GM21825 (cell line): ENCODE measurements around the gene C3orf80.
"Not testable (repeated sequence)": the region's sequence is repeated elsewhere in the genome, so short reads cannot be mapped to it uniquely, and the experiment has no call there.

Source experiments
- ATAC-seq: cut with Tn5 transposase; IDR thresholded peaks from one replicate; pipeline ENCODE4 v1.9.1; 2021; ENCODE audit warnings: mild to moderate bottlenecking, moderate library complexity; ENCODE audit not compliant: unreplicated experiment

C3orf80 gene

DNA sequence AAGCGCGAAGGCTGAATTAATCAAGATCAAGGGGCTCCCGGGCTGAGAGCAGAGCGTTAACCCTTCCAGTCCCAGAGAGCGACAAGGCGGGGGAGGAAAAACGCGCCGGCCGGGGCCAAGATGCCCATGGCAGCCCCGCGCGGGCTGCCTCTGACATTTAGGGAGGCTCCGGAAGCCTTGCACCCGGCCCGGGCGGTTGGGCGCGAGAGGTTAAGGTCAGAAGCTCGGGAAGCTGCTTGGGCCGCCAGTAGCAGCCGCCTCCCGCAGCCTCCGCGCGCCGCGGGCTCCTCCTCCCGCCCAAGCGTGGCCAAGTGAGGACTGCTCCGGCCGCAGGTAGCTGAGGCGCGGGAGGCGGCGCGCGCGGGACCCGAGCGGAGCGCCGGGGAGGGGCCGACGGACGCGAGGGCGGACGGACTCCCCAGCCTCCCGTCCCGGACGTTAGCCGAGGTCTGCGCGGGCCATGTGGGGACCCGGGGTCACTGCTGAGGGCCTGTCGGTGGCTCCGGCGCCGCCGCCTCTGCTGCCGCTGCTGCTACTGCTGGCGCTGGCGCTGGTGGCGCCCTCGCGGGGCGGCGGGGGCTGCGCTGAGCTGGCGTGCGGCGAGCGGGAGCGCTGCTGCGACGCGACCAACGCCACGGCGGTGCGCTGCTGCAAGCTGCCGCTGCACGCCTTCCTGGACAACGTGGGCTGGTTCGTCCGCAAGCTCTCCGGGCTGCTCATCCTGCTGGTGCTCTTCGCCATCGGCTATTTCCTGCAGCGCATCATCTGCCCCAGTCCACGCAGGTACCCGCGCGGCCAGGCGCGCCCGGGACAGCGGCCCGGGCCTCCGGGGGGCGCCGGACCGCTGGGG lies at the start of gene C3orf80:
TSS of gene C3orf80 (plus strand) at position 247 of the 850 bp plus-strand sequence. CDS start at position 461, 214 bp downstream.
- ATAC-seq: peak; percentile 77

DNA sequence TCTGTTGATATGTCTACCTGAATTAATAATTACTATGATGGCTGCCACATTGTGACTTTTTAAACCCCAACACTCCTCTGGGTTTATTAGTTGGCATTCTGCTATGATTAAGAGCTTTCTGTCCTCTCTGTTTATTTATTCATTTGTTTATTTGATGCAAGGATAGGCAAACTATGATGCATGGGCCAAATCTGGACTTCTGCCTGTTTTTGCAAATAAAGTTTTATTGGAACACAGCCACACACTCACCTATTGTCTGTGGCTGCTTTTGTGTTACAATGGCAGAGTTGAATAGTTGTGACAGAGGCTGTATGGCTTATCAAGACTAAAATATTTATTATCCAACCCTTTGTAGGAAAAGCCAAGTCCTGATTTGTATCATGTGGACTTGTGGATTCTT lies 48.3 kb upstream of the C3orf80 start:
- no peak for ATAC-seq

DNA sequence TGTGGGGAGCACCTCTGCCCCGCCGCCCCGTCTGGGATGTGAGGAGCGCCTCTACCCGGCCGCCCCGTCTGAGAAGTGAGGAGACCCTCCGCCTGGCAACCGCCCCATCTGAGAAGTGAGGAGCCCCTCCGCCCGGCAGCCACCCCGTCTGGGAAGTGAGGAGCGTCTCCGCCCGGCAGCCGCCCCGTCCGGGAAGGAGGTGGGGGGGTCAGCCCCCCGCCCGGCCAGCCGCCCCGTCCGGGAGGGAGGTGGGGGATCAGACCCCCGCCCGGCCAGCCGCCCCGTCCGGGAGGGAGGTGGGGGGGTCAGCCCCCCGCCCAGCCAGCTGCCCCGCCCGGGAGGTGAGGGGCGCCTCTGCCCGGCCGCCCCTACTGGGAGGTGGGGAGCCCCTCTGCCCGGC lies 46.6 kb upstream of the C3orf80 start:
- ATAC-seq: not testable (repeated sequence)

DNA sequence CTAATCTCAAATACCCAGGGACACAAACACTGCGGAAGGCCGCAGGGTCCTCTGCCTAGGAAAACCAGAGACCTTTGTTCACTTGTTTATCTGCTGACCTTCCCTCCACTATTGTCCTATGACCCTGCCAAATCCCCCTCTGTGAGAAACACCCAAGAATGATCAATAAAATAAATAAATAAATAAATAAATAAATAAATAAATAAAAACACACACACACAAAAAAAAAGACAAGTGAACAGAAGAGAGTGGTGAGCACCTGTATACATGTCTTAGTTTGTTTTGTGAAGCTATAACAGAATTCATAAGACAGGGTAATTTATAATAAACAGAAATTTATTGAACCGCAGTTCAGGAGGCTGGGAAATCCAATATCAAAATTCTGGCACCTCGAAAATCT lies 45.8 kb upstream of the C3orf80 start:
- not testable (repeated sequence) for ATAC-seq

DNA sequence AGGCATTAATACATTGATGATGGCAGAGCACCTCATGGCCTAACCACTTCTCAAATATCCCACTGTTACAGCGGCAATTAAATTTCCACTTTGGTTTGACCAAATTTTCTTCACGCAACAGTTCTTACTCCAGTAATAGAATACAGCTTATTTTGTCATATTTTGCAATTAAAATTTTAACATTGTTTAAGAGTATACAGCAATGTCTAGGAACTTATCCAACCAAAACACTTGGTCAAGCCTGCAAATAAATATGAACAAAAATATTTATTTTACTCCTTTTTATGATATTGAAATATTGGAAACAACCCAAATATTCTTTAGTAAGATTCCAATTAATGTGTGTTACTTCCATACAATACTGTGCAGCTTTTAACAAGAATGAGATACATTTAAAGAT lies 45.3 kb upstream of the C3orf80 start:
- ATAC-seq: no peak

DNA sequence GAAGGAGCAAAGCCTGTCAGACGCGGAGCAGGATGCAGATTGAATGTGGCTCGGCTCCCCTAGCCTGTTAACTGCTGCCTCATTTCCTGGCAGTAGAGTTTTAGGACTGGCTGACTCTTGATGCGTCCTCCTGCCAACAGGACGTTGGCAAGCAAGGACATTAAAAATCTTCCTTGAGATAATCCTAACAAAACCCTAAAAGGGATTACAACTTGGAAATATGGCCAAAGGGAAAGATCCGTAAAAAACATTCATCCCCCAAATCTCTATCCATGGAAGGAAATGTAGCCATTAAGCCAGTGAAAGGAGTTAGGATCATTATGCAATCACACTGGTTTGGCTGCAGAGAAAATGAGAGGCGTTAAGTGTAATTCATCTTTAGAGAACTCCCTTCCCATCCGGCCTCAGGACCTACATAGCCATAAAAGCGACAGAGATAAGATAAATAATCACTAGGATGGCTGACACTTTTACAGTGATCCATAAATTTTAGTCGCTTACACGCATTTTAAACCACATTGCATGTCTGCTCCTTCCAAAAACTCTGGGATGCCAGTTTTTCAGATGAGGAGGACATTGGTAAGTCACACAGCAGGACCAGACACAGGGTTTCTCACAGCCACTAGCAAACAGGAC lies 44.5 kb upstream of the C3orf80 start:
- no peak for ATAC-seq

DNA sequence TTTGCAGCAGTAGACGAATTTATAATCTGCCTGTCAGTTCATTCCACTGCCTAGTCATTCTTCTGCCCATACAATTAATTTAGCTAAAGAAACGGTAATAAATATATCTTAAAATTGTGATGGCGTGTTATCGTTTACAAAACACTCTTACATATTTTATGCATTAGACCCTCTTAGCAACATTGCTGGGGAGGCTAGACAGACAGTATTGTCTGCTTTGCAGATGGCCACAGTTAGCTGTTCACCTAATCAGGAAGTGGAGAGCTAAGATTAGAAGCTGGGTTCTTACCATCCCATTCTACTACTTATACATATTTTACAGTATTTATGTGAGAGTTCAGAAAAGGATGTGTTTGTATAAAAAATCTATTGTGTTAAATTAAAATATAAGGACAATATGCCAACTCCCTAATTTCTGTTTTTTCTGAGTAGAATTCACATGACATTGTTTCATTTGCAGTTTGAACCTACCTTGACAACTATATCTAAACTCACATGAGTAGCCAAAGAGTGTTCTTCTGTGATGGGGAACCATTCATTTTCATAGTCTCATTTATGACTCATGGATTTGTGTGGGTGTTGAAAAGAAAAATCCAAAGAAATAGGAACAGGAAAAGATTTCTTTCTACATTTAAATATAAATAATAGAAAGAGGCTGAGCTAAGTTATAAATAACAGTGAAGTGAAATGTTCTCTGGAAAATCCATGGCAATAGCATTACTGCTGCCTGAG lies 41.7 kb upstream of the C3orf80 start:
- ATAC-seq: no peak

DNA sequence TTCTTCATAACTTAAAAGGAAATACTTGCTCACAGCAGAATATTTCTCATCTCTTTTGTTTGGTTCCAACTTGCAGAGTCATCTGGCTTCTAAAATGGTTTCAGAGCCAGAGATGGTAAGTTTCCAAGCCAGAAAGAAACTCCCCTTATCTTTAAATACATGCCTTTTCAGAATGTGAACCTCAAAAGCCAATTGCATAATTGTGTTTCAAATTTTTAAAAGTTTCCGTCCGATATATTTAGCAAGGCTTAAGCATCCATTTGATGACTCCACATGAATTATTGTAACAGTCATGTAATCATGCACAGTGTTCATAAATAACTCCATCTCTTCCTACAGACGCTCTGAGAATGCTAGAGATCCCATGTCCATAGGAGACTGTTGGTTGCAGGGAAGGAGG lies 40.6 kb upstream of the C3orf80 start:
- ATAC-seq: no peak

DNA sequence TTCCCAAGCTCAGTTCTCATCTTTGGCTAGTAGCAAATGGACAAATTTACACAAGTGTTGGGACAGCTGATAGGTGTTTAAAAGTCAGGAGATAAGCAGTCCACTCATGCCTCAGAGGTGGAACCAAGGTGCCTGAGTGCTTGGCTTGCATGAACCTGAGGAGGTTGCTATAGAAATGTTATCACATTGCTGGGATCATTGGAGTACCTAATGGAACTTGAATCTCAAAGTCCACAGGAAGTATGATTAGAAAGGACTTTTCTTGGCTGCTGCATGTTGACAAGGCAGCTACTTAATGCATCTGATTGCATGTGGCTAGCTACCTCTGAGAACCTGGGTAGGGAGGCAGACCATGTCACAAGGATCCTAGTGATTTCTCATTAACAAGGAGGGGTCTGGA lies 39.5 kb upstream of the C3orf80 start:
- ATAC-seq: no peak

DNA sequence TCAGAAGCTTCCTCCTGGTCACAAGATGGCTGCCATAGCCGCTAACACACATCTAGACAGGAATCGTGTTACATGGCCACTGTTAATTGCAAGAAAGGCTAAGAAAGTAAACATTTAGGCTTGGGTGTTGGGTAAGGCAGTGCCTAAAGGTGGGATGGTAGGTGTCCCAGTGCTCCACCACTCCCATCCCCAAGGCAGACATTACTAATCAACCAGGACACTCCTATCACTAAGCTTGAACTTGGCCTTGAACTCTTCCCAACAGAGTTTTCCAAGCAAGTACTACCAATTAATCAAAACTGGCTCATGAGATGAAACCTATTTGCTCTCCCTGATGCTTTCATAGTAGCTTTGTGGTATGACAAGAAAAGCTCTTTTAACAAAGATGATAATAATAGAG lies 37.9 kb upstream of the C3orf80 start:
- no peak for ATAC-seq

DNA sequence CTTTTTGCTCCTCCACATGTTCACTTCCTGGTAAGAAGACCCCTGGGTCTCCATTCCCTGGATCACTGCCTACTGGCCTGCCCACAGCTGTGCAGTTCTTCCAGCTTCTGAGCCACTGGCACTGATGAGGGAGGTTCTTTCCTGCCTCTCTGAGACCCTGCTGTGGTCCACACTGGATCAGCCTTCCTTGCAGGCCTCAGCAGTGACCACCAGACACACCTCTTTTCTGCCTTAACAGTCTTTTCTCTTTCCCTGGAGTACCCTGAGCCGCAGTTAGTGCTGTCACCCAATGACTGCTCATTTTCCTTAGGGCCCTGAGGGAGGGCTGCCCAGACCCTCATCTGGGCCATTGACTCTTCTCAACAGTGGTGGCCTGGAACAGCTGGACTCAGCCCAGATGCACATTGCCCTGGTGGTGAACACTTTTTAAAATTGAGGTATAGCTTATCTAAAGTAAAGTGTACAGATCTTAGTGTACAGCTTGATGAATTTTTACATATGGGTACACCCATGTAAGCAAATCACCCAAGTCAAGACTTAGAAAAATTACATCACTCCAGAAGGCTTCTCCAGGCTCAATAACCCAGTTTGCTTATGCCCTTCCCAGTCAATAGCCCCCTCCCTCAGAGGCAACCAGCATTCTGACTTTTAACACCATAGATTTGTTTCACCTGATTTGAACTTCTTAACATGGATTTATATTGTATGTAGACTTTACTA lies 32.8 kb upstream of the C3orf80 start:
- no peak for ATAC-seq

DNA sequence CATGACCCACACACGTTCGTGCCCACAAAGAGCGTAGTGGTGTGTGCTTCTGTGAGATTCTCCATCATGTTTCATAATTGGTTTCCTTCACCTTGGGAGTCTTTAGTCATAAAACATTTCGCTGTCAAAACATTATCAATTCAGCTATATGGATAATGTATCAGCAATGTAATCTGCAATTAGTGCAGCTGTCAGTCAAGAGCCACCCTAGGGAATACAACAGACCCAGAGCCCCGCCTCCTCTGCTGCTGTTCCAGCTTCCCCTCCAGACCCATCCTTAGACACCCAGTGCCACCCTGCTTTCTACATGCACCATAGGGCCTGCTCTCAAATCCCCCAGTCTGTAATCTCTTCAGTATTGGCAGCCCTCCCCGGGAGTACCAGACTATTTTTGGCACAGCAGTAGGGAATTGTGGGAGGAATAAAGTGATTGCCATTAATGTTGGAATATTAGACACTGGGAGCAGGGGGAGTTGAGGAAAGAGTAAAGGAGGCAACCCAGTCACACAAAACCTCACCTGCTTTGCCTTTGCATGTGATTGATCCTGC lies 31.5 kb upstream of the C3orf80 start:
- ATAC-seq: no peak

DNA sequence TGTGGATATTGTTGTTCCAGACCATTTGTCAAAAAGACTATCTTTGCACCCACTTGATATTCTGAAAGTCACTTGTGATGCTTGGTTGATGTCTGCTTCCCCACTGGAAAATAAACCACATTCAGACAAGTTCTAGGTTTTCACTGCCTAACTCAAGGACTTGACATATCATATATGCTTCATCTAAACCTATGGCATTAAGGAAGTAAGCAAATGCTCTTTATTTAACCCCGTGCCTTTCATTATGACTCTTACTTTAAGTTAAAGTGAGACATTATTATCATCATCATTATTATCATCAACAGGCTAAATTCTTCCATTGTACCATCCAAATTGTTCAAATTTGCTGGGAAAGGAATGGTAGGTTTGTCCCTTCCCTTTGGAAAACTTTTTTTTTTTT lies 30.8 kb upstream of the C3orf80 start:
- no peak for ATAC-seq

DNA sequence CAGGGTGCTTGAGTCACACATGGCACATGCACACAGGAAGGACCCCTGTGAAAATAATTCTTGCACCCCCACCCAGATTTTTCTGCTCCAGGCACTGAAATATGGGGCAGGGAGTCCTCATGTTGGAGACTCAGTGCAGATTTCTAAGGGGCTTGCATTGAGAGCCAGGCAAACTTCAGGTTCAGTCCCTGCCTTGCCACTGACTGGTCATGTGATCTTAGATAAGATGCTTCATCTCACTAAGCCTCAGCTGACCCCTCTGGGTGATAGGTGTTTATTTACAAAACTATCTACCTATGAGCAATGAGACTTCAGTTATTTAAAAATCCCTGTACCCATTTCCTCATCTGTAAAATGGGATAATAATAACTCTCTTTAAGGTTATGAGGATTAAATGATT lies 30.1 kb upstream of the C3orf80 start:
- ATAC-seq: no peak

DNA sequence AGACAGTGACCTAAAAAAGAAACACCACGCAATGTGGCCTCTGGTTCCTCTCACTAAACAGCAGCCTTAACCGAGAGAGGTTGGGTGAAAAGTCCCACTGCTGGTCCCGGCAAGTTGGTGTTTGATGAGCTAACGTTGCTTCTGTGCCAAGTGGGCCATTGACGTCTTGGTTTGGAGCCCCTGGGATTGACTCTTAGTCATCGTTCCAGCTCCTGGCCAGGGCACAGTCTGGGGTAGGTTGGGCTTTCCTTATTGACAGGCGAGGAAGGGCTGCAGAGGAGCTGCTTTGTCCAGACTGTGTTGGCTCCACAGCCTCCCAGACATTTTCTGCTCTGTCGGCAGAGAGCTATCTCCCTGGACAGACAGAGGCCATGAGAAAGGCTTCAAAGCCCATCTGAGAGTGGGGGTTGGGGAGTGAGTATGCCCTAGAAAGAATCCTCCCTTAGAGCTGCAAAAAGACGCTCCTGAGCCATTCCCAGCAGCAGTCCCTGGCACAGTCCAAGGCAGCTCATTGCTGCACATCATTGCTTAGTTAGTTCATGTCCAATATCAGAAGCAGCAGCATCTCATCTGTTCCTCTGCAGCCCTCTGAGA lies 28.6 kb upstream of the C3orf80 start:
- ATAC-seq: no peak

DNA sequence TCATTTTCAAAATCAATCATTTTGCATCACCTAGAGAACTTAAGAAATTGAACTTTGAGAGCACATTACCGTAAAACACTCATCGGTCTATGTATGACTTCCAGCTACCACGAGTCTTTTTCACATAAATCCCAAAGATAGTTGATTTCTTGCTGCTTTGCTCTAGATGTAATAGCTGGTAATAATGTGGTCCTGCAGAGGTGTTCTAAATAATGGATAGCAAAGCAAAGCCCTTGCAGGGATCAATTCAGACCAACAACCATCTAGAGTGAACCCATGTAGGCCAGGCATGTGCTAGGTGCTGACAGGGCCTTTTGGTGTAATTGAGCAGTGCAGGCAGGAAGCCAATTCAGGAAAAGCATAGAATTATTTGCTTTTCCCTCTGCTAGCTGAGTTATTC lies 26.1 kb upstream of the C3orf80 start:
- ATAC-seq: no peak

DNA sequence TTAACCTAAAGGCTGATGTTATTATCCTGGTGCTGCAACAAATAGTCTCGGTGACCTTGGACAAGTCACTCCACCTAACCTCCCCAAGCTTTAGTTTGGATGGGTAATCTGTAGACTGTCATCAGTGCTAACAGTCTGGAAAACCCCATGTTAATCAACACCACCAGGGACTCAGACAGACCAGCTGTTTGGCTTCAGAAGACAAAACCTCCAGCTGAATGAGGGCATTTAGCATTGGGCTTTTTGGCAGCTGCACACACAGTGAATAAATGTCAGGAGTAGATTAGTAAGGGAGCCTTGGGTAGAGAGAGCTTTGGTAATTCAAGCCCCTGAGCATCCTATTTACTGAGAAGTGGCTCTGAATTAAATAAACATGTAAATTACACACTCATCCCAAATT lies 24.9 kb upstream of the C3orf80 start:
- no peak for ATAC-seq

DNA sequence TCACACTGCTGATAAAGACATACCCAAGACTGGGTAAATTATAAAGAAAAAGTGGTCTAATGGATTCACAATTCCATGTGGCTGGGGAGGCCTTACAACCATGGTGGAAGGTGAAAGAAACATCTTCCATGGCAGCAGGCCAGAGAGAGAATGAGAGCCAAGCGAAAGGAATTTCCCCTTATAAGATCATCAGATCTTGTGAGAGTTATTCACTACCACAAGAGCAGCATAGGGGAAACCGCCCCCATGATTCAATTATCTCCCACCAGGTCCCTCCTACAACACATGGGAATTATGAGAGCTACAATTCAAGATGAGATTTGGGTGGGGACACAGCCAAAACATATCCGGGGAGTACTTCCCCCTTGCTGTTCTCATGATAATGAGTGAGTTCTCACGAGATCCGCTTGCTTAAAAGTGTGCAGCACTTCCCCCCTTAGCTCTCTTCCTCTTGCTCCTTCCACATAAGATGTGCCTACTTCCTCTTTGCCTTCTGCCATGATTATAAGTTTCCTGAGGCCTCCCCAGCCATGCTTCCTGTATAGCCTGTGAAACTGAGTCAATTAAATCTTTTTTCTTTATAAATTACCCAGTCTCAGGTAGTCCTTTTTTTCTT lies 20.7 kb upstream of the C3orf80 start:
- not testable (repeated sequence) for ATAC-seq

DNA sequence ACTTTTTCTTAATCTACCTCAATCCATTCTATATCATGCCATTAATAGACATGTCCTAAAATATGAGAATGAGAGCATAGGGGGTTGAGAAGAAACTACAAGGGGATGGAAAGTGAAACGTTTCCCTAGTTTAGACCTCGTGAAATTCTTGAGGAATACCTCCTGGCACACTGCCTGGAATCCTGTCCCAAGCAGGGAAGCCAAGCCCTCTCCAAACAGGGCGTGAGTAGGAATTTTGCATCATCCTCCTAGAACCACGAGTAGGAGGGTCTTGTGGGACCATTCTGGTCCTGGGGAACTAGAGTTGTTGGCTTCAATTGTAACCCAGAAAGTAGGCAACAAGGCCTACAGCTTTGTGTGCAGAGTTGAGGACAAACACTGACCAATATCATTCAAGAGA lies 19.6 kb upstream of the C3orf80 start:
- ATAC-seq: no peak

DNA sequence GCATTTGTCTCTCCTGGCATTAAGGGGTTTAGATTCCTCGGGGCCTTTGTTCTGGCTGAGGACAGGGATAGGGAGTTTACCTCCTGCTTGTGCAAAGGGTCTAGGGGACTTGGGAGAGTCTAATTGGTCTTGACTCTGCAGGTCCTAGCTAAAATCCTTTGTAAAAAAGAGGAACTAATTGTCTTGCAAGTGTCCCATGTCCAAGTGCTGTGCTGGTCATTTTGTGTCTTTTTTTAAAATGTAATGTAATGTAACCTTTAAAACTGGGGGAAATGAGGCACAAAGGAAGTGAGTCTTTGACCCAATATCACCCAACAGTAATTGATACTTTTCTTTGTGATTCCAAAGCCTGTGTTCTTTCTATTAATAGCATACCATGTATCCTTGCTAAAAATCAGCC lies 14.9 kb upstream of the C3orf80 start:
- ATAC-seq: no peak
